HG02973 (cell line): ENCODE results near the gene NOMO2.
A peak's percentile ranks its signal among the peaks of the same experiment; 100 is the strongest.
"Not testable (repeated sequence)": the region's sequence is repeated elsewhere in the genome, so short reads cannot be mapped to it uniquely, and the experiment has no call there.

Experiments used
- ATAC-seq: cut with Tn5 transposase; IDR thresholded peaks from one replicate; pipeline ENCODE4 v1.9.1; 2021; ENCODE audit warnings: moderate library complexity; ENCODE audit not compliant: unreplicated experiment

The NOMO2 gene

GRCh38 chr16:18561727-18562314 lies at the start of gene NOMO2:
NOMO2 (minus strand) TSS chr16:18562097; CDS start chr16:18562040, 57 bp downstream.
- peak; percentile 91 for ATAC-seq

GRCh38 chr16:18610147-18610803 lies 48.4 kb upstream of the NOMO2 start:
- not testable (repeated sequence) for ATAC-seq

DNA sequence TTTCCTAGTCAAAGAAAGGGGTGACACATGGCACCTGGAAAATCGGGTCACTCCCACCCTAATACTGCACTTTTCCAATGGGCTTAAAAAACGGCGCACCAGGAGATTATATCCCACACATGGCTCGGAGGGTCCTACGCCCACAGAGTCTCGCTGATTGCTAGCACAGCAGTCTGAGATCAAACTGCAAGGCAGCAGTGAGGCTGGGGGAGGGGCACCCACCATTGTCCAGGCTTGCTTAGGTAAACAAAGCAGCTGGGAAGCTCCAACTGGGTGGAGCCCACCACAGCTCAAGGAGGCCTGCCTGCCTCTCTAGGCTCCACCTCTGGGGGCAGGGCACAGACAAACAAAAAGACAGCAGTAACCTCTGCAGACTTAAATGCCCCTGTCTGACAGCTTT lies 46.4 kb upstream of the NOMO2 start:
- ATAC-seq, result not testable (repeated sequence)

DNA sequence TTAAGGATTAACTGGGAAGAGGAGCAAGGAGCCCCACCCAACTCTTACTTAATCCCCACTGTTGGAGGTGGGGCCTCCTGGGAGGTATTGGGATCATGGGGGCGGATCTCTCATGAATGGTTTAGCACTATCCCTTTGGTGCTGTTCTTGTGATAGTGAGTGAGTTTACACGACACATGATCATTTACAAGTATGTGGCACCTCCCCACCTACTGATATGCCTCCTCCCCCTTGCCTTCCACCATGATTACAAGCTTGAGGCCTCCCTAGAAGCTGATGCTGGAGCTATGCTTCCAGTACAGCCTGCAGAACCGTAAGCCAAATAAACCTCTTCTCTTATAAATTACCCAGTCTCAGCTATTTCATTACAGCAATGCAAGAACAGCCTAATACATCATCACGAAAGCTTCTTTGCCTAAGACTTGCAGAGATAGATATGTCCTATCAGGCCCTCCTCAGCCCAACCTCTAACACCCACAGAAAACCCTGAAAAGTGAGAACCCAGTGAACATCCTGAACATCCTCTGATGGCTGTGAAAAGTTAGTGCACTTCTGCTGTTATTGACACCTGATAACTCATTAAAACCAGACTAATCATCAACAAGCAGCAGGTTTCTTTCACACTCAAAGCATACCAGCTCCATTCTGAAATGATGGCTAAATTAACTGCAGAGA lies 41.8 kb upstream of the NOMO2 start:
- ATAC-seq, result not testable (repeated sequence)

- not testable (repeated sequence) for ATAC-seq
These were observed 36.7 kb upstream of the NOMO2 start for GRCh38 chr16:18598582-18598981.

- ATAC-seq, result not testable (repeated sequence)
These were observed 35.8 kb upstream of the NOMO2 start for GRCh38 chr16:18597734-18598133.

DNA sequence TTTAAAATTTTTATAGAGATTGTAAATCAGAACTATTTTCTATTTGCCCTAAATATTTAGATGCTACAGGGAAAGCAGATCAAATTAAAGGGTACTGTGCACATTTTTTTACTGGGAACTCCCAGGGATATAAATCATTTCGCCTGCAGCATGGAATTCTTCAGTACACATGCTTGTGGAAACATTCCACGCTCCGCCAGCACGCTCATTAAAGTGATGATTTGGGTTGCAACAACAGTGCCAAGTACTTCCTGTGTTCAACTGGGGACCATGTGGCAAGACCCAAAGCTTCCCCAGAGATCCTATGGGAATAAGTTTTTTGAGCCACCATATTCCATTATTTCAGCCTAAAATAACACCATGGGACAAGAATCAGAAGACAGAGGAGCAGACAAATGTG lies 35.4 kb upstream of the NOMO2 start:
- not testable (repeated sequence) for ATAC-seq

- not testable (repeated sequence) for ATAC-seq
These were observed 33.9 kb upstream of the NOMO2 start for GRCh38 chr16:18595796-18596195.

DNA sequence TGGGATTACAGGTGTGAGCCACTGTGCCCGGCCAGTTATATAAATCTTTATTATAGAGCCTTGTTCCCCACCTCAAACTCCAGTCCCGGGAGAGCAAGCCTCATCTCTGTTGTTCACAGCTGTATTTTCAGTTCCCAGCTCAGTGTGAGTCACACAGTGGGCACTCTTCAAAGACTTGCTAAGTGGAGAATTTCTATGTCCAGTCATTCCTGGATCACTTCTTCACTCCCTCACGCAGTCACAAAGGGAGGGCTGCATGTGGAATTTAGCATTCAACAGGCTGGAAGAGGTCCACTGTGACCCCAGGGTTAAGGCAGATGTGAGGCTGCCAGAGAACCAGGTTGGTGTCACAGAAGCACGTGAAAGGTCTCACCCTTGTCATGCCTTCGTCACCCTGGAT lies 33.0 kb upstream of the NOMO2 start:
- ATAC-seq, result not testable (repeated sequence)

GRCh38 chr16:18593904-18594303 lies 32.0 kb upstream of the NOMO2 start:
- ATAC-seq, result not testable (repeated sequence)

DNA sequence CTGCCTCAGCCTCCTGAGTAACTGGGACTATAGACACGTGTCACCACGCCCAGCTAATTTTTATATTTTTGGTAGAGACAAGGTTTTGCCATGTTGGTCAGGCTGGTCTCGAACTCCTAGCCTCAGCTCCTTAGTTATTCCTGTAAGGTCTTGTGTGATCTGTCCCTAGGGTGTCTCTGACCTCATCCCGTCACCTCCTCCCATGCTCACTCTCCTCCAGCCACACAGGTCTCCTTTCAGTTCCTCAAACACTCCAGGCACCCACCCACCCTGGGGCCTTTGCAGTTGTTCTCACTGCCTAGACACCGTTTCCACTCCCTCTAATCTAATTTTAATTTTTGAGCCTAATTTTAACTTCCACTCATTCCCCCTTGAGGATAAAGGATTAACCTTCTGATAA lies 31.1 kb upstream of the NOMO2 start:
- not testable (repeated sequence) for ATAC-seq

GRCh38 chr16:18591908-18592307 lies 30.0 kb upstream of the NOMO2 start:
- ATAC-seq, result not testable (repeated sequence)

- not testable (repeated sequence) for ATAC-seq
These were observed 29.5 kb upstream of the NOMO2 start for GRCh38 chr16:18591441-18591840.

GRCh38 chr16:18589806-18590205 lies 27.9 kb upstream of the NOMO2 start:
- ATAC-seq, result not testable (repeated sequence)

- not testable (repeated sequence) for ATAC-seq
These were observed 25.0 kb upstream of the NOMO2 start for GRCh38 chr16:18586560-18587540.

- not testable (repeated sequence) for ATAC-seq
These were observed 23.9 kb upstream of the NOMO2 start for GRCh38 chr16:18585789-18586188.

GRCh38 chr16:18582902-18583301 lies 21.0 kb upstream of the NOMO2 start:
- ATAC-seq, result no peak

- not testable (repeated sequence) for ATAC-seq
These were observed 18.5 kb upstream of the NOMO2 start for GRCh38 chr16:18580396-18580795.

GRCh38 chr16:18579261-18579660 lies 17.4 kb upstream of the NOMO2 start:
- ATAC-seq, result not testable (repeated sequence)

DNA sequence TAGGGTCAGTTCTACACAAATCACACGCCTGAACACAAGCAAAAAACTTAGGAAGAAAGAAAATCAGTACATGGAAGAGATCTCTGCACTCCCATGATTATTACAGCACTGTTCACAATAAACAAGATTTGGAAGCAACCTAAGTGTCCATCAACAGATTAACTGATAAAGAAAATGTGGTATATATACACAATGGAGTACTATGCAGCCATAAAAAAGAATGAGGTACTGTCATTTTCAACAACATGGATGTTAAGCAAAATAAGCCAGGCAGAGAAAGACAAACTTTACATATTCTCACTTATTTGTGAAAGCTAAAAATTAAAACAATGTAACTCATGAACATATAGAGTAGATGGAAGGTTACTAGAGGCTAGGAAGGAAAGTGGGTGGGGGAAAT lies 16.0 kb upstream of the NOMO2 start:
- ATAC-seq, result not testable (repeated sequence)

DNA sequence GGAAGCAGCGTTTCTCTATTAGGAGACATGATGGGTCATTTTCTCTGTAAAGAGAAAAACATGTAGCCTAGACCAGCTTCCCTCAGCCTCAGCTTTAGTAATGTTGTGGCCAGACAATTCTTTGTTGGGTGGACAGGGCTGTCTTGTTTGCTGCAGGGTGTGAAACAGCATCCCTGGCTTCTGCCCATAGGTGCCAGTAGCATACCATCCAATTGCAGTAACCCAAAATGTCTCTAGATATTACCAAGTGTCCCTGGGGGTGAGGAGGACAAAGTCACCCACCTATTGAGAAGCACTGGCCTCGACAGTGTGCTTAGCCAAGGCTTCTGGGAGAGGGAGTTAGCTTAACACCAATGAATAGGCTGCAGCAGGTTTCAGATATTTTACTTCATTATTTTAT lies 14.0 kb upstream of the NOMO2 start:
- not testable (repeated sequence) for ATAC-seq
